WTC11 (cell line): ENCODE measurements around the gene H6PD.

Experiments used
- ATF6 ChIP-seq: sonication (generic); formaldehyde crosslinking; IDR thresholded peaks from 2 replicates; pipeline ENCODE4 v1.8.1; 2023; ENCODE audit warnings: mild to moderate bottlenecking, missing genetic modification reagents
- CREB1 ChIP-seq: sonication (generic); formaldehyde crosslinking; IDR thresholded peaks from 2 replicates; pipeline ENCODE4 v1.8.0; 2023; ENCODE audit warnings: mild to moderate bottlenecking, missing genetic modification reagents
- CTCF ChIP-seq: fragments of 200-600 bp; IDR thresholded peaks from 2 replicates; pipeline ENCODE4 v1.8.0; 2022; ENCODE audit warnings: antibody characterized with exemption
- KAT7 ChIP-seq: sonication (generic); formaldehyde crosslinking; IDR thresholded peaks from 2 replicates; pipeline ENCODE4 v1.8.1; 2023; ENCODE audit warnings: missing genetic modification reagents, mild to moderate bottlenecking, borderline replicate concordance
- MLX ChIP-seq: sonication (generic); formaldehyde crosslinking; IDR thresholded peaks from 2 replicates; pipeline ENCODE4 v1.8.1; 2023; ENCODE audit warnings: mild to moderate bottlenecking, missing genetic modification reagents, moderate library complexity
- PREB ChIP-seq: sonication (generic); formaldehyde crosslinking; IDR thresholded peaks from 2 replicates; pipeline ENCODE4 v1.8.1; 2022; ENCODE audit warnings: mild to moderate bottlenecking, missing genetic modification reagents, moderate library complexity, borderline replicate concordance
- SP1 ChIP-seq: sonication (generic); formaldehyde crosslinking; conservative IDR thresholded peaks from 2 replicates; pipeline ENCODE4 v1.8.1; 2022; ENCODE audit warnings: missing genetic modification reagents
- STAT6 ChIP-seq: sonication (generic); formaldehyde crosslinking; conservative IDR thresholded peaks from 2 replicates; pipeline ENCODE4 v1.8.1; 2023; ENCODE audit warnings: mild to moderate bottlenecking, low read depth, missing genetic modification reagents, moderate library complexity
- ZNF416 ChIP-seq: fragments of 250-450 bp; sonication (Bioruptor Pico); IDR thresholded peaks from 2 replicates; pipeline ENCODE4 v1.9.0; 2021; ENCODE audit warnings: mild to moderate bottlenecking, inconsistent platforms
- ZNF512 ChIP-seq: sonication (generic); formaldehyde crosslinking; IDR thresholded peaks from 2 replicates; pipeline ENCODE4 v1.8.1; 2022; ENCODE audit warnings: missing genetic modification reagents, borderline replicate concordance

- TF ChIP-seq CTCF = no peak
- TF ChIP-seq PREB (CRISPR knock-in tag) = no peak
- TF ChIP-seq ATF6 (CRISPR knock-in tag) = no peak
- TF ChIP-seq CREB1 (CRISPR knock-in tag) = no peak
- no peak for TF ChIP-seq STAT6 (CRISPR knock-in tag)
- TF ChIP-seq KAT7 (CRISPR knock-in tag) = no peak
- TF ChIP-seq MLX (CRISPR knock-in tag) = no peak
- no peak for TF ChIP-seq SP1 (CRISPR knock-in tag)
- no peak for TF ChIP-seq ZNF512 (CRISPR knock-in tag)
- TF ChIP-seq ZNF416 (CRISPR knock-in tag) = no peak
These were observed 47.5 kb downstream of the H6PD start for GRCh38 chr1:9281908-9282695.
